ENCODE measurements around the gene ULBP3.
"Not testable (repeated sequence)": the region's sequence is repeated elsewhere in the genome, so short reads cannot be mapped to it uniquely, and the experiment has no call there.

DNA sequence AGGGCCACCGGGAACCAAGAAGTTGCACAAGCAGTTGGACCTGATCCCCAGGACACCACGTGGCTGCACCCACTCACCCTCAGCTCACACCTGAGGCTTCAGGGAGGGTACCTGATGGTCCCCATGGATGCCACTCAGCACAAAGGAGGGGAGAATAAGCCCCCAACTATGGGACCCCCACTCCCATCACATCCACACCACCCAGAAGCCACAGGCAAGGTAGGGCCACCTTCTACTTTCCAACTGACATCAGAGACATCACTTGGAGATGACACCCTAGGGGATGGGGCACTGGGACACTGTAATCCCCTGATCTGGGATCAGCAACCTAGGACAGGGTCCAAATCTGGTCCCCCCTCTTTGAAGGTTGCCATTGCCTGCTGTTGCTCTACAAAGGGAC is 44.9 kb downstream of the ULBP3 start:
- not testable (repeated sequence) for TF ChIP-seq CTCF (conservative IDR thresholded peaks at IDR 0.05); ZFX (IDR thresholded peaks at IDR 0.05)
